CD4-positive, alpha-beta T cell treated with Interleukin-17A for 1 hour (primary cell): ENCODE data around the gene PYROXD2.
"Not testable (repeated sequence)": the region's sequence is repeated elsewhere in the genome, so short reads cannot be mapped to it uniquely, and the experiment has no call there.

ENCODE experiments used
- DNase-seq: peaks from one replicate; pipeline ENCODE4 v3.0.0-alpha.2; 2020

The PYROXD2 gene

GRCh38 chr10:98389398-98389797 is 25.6 kb downstream of the PYROXD2 start:
- no peak for DNase-seq

- no peak for DNase-seq
These were observed 26.8 kb downstream of the PYROXD2 start for GRCh38 chr10:98388101-98388655.

- no peak for DNase-seq
These were observed 30.4 kb downstream of the PYROXD2 start for GRCh38 chr10:98384531-98385133.

- DNase-seq = no peak
These were observed 31.1 kb downstream of the PYROXD2 start for GRCh38 chr10:98383869-98384268.

GRCh38 chr10:98383134-98383667 is 31.8 kb downstream of the PYROXD2 start:
- DNase-seq = not testable (repeated sequence)

GRCh38 chr10:98382691-98383101 is 32.3 kb downstream of the PYROXD2 start:
- no peak for DNase-seq

GRCh38 chr10:98380493-98381339 is 34.3 kb downstream of the PYROXD2 start:
- DNase-seq = no peak

- no peak for DNase-seq
These were observed 36.3 kb downstream of the PYROXD2 start for GRCh38 chr10:98378722-98379121.

- DNase-seq = no peak
These were observed 37.4 kb downstream of the PYROXD2 start for GRCh38 chr10:98377536-98377935.

GRCh38 chr10:98377001-98377400 is 38.0 kb downstream of the PYROXD2 start:
- DNase-seq = no peak

- DNase-seq = no peak
These were observed 38.5 kb downstream of the PYROXD2 start for GRCh38 chr10:98376485-98376884.

GRCh38 chr10:98374217-98374985 is 40.6 kb downstream of the PYROXD2 start:
- DNase-seq = no peak

- no peak for DNase-seq
These were observed 41.5 kb downstream of the PYROXD2 start for GRCh38 chr10:98373260-98374040.

GRCh38 chr10:98370831-98371820 is 43.9 kb downstream of the PYROXD2 start:
- DNase-seq = no peak

GRCh38 chr10:98369801-98370200 is 45.2 kb downstream of the PYROXD2 start:
- no peak for DNase-seq

- no peak for DNase-seq
These were observed 46.3 kb downstream of the PYROXD2 start for GRCh38 chr10:98368644-98369043.

GRCh38 chr10:98367604-98368451 is 47.2 kb downstream of the PYROXD2 start:
- DNase-seq = no peak

GRCh38 chr10:98366062-98366530 is 48.9 kb downstream of the PYROXD2 start:
- no peak for DNase-seq

GRCh38 chr10:98365406-98366061 is 49.4 kb downstream of the PYROXD2 start:
- no peak for DNase-seq
